ENCODE results near the gene SLC9A8. TPM values are rescaled to one million over a fixed set of nuclear protein-coding genes. Genes with fewer than 3 reads are reported as not detected.
"Not testable (repeated sequence)": the region's sequence is repeated elsewhere in the genome, so short reads cannot be mapped to it uniquely, and the experiment has no call there.

SLC9A8 gene
- total RNA-seq, 1 experiment from 2014 or later = 21.4 TPM

DNA sequence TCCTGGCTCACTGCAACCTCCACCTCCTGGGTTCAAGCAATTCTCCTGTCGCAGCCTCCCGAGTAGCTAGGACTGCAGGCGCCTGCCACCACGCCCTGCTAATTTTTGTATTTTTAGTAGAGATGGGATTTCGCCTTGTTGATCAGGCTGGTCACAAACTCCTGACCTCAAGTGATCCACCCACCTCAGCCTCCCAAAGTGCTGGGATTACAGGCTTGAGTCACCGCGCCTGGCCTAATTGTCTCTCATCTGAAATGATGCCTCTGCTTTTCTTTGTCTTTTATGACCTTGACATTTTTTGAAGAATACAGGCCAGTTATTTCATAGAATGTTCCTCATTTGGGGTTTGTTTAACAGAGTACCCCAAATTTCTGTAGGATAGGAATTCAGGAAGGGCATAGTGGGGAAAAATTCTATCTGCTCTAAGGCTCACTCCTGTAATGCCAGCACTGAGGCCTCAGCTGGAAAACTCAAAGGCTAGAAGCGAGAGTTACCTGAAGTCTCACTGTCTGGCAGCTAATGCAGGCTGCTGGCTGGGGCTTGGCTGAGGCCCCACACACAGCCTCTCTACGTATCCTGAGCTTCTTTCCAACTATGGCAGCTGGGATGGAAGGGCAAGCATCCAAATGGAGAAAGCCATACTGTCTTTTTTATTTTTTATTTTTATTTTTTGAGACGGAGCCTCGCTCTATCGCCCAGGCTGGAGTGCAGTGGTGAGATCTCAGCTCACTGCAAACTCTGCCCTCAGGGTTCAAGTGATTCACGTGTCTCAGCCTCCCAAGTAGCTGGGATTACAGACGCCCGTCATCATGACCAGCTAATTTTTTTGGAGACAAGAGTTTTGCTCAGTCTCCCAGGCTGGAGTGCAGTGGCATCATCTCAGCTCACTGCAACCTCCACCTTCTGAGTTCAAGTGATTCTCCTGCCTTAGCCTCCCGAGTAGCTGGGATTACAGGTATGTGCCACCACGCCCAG is 29.3 kb upstream of the SLC9A8 start:
- POLR2A ChIA-PET (ENCODE audit: unreplicated experiment) = interaction anchor here (0.6 to 0.8 kb wide), 4 partner anchors 7 to 734 kb away, joined by 4 to 28 read pairs (median 7); no protein-coding TSS in a partner anchor
- H3K4me3 ChIP-seq; H3K4me2 ChIP-seq; H3K9me2 ChIP-seq (ENCODE audit: insufficient read depth); BruUV-seq (replicated peaks); H3K27me3 ChIP-seq (ENCODE audit: insufficient read depth, low read depth); CTCF ChIA-PET; H3K36me3 ChIP-seq (ENCODE audit: low read depth); DNase-seq; intact Hi-C loops (cut with micrococcal nuclease; ENCODE audit: unreplicated experiment); H2AFZ ChIP-seq; H3K79me2 ChIP-seq (ENCODE audit: low read depth); H3K9me3 ChIP-seq (ENCODE audit: insufficient read depth, low read depth); H4K20me1 ChIP-seq (ENCODE audit: insufficient read depth): not testable (repeated sequence)
- Histone ChIP-seq H3K4me1 (replicated peaks; ENCODE audit: insufficient read depth) (peaks cover 18% of the 10 kb centered on the region), H3K27ac (peak overlapping the region; percentile 24; the same call in 1 of the 2 replicates), H3F3A (ENCODE audit: insufficient read depth, low read depth) (peaks cover 30% of the 10 kb centered on the region)

DNA sequence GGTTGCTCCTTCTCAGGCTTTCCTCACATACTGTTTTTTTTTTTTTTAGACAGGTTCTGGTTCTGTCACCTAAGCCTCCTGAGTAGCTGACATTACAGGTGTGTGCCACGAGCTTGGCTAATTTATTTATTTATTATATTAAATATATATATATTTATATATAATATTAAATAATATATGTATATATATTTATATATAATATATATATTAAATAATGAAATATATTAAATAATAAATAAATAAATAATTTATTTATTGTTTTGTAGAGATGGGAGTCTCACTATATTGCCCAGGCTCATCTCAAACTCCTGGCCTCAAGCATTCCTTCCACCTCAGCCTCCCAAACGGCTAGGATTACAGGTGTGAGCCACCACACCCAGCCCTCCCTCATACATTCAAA is 28.3 kb upstream of the SLC9A8 start:
- H3K27me3 ChIP-seq (ENCODE audit: insufficient read depth, low read depth) = no peaks in the 10 kb centered on the region
- peaks cover 35% of the 10 kb centered on the region for H3F3A ChIP-seq (ENCODE audit: insufficient read depth, low read depth)
- no peaks in the 10 kb centered on the region for H3K9me2 ChIP-seq (ENCODE audit: insufficient read depth)
- no peaks in the 10 kb centered on the region for H4K20me1 ChIP-seq (ENCODE audit: insufficient read depth)
- no peak for DNase-seq
- H3K4me3 ChIP-seq = no peak overlapping the region
- BruUV-seq (replicated peaks) = no TSS peak
- no peak overlapping the region for H3K27ac ChIP-seq
- H3K4me1 ChIP-seq (replicated peaks; ENCODE audit: insufficient read depth) = peaks cover 28% of the 10 kb centered on the region
- CTCF ChIA-PET = no interaction called here
- H3K9me3 ChIP-seq (ENCODE audit: insufficient read depth, low read depth) = no peaks in the 10 kb centered on the region
- TF ChIP-seq, protein P1, sequence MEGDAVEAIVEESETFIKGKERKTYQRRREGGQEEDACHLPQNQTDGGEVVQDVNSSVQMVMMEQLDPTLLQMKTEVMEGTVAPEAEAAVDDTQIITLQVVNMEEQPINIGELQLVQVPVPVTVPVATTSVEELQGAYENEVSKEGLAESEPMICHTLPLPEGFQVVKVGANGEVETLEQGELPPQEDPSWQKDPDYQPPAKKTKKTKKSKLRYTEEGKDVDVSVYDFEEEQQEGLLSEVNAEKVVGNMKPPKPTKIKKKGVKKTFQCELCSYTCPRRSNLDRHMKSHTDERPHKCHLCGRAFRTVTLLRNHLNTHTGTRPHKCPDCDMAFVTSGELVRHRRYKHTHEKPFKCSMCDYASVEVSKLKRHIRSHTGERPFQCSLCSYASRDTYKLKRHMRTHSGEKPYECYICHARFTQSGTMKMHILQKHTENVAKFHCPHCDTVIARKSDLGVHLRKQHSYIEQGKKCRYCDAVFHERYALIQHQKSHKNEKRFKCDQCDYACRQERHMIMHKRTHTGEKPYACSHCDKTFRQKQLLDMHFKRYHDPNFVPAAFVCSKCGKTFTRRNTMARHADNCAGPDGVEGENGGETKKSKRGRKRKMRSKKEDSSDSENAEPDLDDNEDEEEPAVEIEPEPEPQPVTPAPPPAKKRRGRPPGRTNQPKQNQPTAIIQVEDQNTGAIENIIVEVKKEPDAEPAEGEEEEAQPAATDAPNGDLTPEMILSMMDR (conservative IDR thresholded peaks at IDR 0.05) = no peak
- no peak for TF ChIP-seq EZH2 (IDR thresholded peaks at IDR 0.05; ENCODE audit: low read depth)
- intact Hi-C loops (cut with micrococcal nuclease; ENCODE audit: unreplicated experiment) = no loop called here
- H3K79me2 ChIP-seq (ENCODE audit: low read depth) = no peaks in the 10 kb centered on the region
- POLR2A ChIA-PET (ENCODE audit: unreplicated experiment) = interaction anchor here (0.6 kb wide), 1 partner anchor 8 kb away, joined by 28 read pairs; no protein-coding TSS in a partner anchor
- H3K4me2 ChIP-seq = no peak overlapping the region
- 0 out of 2 replicates have a peak, but pooled peaks cover 4% of the 10 kb centered on the region for H3K36me3 ChIP-seq (ENCODE audit: low read depth)
- H2AFZ ChIP-seq = no peak overlapping the region

DNA sequence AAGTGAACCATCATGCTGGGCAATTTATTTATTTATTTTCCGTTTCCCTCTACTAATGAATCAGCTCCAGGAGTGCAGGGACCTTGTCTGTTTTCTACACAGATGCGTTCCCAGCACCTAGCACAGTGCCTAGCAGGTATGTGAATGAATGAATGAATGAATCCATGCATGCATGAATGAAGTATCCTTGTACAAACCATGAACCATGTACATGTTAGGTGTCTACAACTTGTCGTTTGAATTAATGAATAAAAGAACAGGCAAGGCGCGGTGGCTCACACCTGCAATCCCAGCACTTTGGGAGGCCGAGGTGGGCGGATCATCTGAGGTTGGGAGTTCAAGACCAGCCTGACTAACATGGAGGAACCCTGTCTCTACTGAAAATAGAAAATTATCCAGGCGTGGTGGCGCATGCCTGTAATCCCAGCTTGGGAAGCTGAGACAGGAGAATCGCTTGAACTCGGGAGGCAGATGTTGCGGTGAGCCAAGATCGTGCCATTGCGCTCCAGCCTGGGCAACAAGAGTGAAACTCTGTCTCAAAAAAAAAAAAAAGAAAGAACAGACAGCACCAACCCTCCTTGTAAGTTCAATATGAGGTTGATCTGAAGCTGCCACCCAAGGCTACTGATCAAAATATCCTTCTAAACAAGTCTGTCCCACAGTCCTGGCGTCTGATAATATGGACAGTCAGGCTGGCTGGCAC is 27.3 kb upstream of the SLC9A8 start:
- POLR2A ChIA-PET (ENCODE audit: unreplicated experiment) = no interaction called here
- intact Hi-C loops (cut with micrococcal nuclease; ENCODE audit: unreplicated experiment) = no loop called here
- Histone ChIP-seq H3K4me2 (no peak overlapping the region), H4K20me1 (ENCODE audit: insufficient read depth) (no peaks in the 10 kb centered on the region), H3F3A (ENCODE audit: insufficient read depth, low read depth) (peaks cover 44% of the 10 kb centered on the region), H3K9me3 (ENCODE audit: insufficient read depth, low read depth) (no peaks in the 10 kb centered on the region), H2AFZ (no peak overlapping the region), H3K79me2 (ENCODE audit: low read depth) (no peaks in the 10 kb centered on the region), H3K36me3 (ENCODE audit: low read depth) (0 out of 2 replicates have a peak, but pooled peaks cover 4% of the 10 kb centered on the region), H3K4me1 (replicated peaks; ENCODE audit: insufficient read depth) (peaks cover 38% of the 10 kb centered on the region), H3K27ac (no peak overlapping the region), H3K27me3 (ENCODE audit: insufficient read depth, low read depth) (no peaks in the 10 kb centered on the region), H3K9me2 (ENCODE audit: insufficient read depth) (no peaks in the 10 kb centered on the region), H3K4me3 (no peak overlapping the region)
- CTCF ChIA-PET = no interaction called here
- BruUV-seq (replicated peaks) = no TSS peak
- no peak for DNase-seq
- no peak for TF ChIP-seq EZH2 (IDR thresholded peaks at IDR 0.05; ENCODE audit: low read depth)
- TF ChIP-seq, protein P1 (conservative IDR thresholded peaks at IDR 0.05) = no peak
